Activated T-cell treated with anti-CD3 and anti-CD28 coated beads, Interleukin-2, amount 50 U/mL, for 4 hours (primary cell): ENCODE results near the gene DMD. TPM values are rescaled to one million over a fixed set of nuclear protein-coding genes. Genes with fewer than 3 reads are reported as not detected.
"Not testable (repeated sequence)": the region's sequence is repeated elsewhere in the genome, so short reads cannot be mapped to it uniquely, and the experiment has no call there.

Source experiments
- ATAC-seq, 2 donors: fragments of 200-7000 bp; cut with Tn5 transposase; one replicate each; pipeline ENCODE4 v1.10.0; 2021
- DNase-seq: peaks from one replicate; pipeline ENCODE4 v3.0.0-alpha.2; 2020
- H3K27me3 Mint-ChIP-seq: one replicate; pipeline ENCODE4 v1.8.0; 2021; ENCODE audit warnings: low read depth, mixed read lengths
- H3K36me3 Mint-ChIP-seq: one replicate; pipeline ENCODE4 v1.8.0; 2022; ENCODE audit warnings: mixed read lengths; ENCODE audit not compliant: insufficient read depth
- H3K4me1 Mint-ChIP-seq: one replicate; pipeline ENCODE4 v1.8.0; 2021; ENCODE audit warnings: low read depth, mixed read lengths
- H3K4me3 Mint-ChIP-seq: one replicate; pipeline ENCODE4 v1.8.0; 2021; ENCODE audit warnings: mild to moderate bottlenecking, moderate library complexity, mixed read lengths
- H3K9me3 Mint-ChIP-seq: one replicate; pipeline ENCODE4 v1.8.0; 2021; ENCODE audit warnings: mixed read lengths
- total RNA-seq, 3 donors: library from RNA; stranded (reverse); gene quantifications; one replicate each; pipeline ENCODE4 v1.2.1, GENCODE V29; 2021

The DMD gene
- total RNA-seq, 3 donors from 2014 or later, result 0.29 to 1.4 (median 0.40) TPM

- H3K4me3 Mint-ChIP-seq, ATAC-seq, H3K9me3 Mint-ChIP-seq, DNase-seq, H3K4me1 Mint-ChIP-seq, H3K27me3 Mint-ChIP-seq, H3K36me3 Mint-ChIP-seq: not testable (repeated sequence)
Measured at GRCh38 chrX:33184803-33185202, 26.5 kb downstream of the DMD start.

- DNase-seq (no peak), ATAC-seq (no peak)
- Mint-ChIP-seq H3K4me3 (no peak overlapping the region), H3K4me1 (no peaks in the 10 kb centered on the region), H3K36me3 (no peaks in the 10 kb centered on the region), H3K9me3 (peaks cover 4% of the 10 kb centered on the region), H3K27me3 (no peaks in the 10 kb centered on the region)
Measured at GRCh38 chrX:33183361-33183760, 28.0 kb downstream of the DMD start.

- Mint-ChIP-seq H3K4me1 (no peaks in the 10 kb centered on the region), H3K36me3 (no peaks in the 10 kb centered on the region), H3K9me3 (peaks cover 4% of the 10 kb centered on the region), H3K4me3 (no peak overlapping the region), H3K27me3 (no peaks in the 10 kb centered on the region)
- no peak for ATAC-seq
- DNase-seq, result no peak
Measured at GRCh38 chrX:33178690-33179089, 32.7 kb downstream of the DMD start.

GRCh38 chrX:33178218-33178617 lies 33.1 kb downstream of the DMD start:
- Mint-ChIP-seq H3K9me3 (peaks cover 4% of the 10 kb centered on the region), H3K27me3 (no peaks in the 10 kb centered on the region), H3K4me3 (no peak overlapping the region), H3K36me3 (no peaks in the 10 kb centered on the region), H3K4me1 (no peaks in the 10 kb centered on the region)
- ATAC-seq, result no peak
- no peak for DNase-seq

GRCh38 chrX:33175201-33175600 lies 36.1 kb downstream of the DMD start:
- DNase-seq, result no peak

GRCh38 chrX:33171041-33171440 lies 40.3 kb downstream of the DMD start:
- no peaks in the 10 kb centered on the region for H3K9me3 Mint-ChIP-seq
- no peaks in the 10 kb centered on the region for H3K27me3 Mint-ChIP-seq
- ATAC-seq (no peak), DNase-seq (no peak)
- no peak overlapping the region for H3K4me3 Mint-ChIP-seq
- no peaks in the 10 kb centered on the region for H3K36me3 Mint-ChIP-seq
- no peaks in the 10 kb centered on the region for H3K4me1 Mint-ChIP-seq

More at GRCh38 chrX:33175201-33175600, 36.1 kb downstream of the DMD start:
- H3K9me3 Mint-ChIP-seq, result no peaks in the 10 kb centered on the region
- H3K4me3 Mint-ChIP-seq, result no peak overlapping the region
- H3K36me3 Mint-ChIP-seq, result no peaks in the 10 kb centered on the region
- ATAC-seq, result no peak
- no peaks in the 10 kb centered on the region for H3K4me1 Mint-ChIP-seq
- H3K27me3 Mint-ChIP-seq, result no peaks in the 10 kb centered on the region

GRCh38 chrX:33161829-33162228 lies 49.5 kb downstream of the DMD start:
- Mint-ChIP-seq H3K4me3 (no peak overlapping the region), H3K9me3 (no peaks in the 10 kb centered on the region), H3K36me3 (no peaks in the 10 kb centered on the region), H3K4me1 (no peaks in the 10 kb centered on the region), H3K27me3 (no peaks in the 10 kb centered on the region)
- DNase-seq (no peak), ATAC-seq (no peak)

- no peak for ATAC-seq
- Mint-ChIP-seq H3K27me3 (no peaks in the 10 kb centered on the region), H3K36me3 (no peaks in the 10 kb centered on the region), H3K9me3 (no peaks in the 10 kb centered on the region), H3K4me3 (no peak overlapping the region), H3K4me1 (no peaks in the 10 kb centered on the region)
- DNase-seq, result no peak
Measured at GRCh38 chrX:33160273-33160672, 51.1 kb downstream of the DMD start.

GRCh38 chrX:33156152-33156726 lies 55.1 kb downstream of the DMD start:
- H3K4me1 Mint-ChIP-seq, result no peaks in the 10 kb centered on the region
- ATAC-seq (no peak), DNase-seq (no peak)
- H3K4me3 Mint-ChIP-seq, result no peak overlapping the region
- no peaks in the 10 kb centered on the region for H3K27me3 Mint-ChIP-seq
- no peaks in the 10 kb centered on the region for H3K9me3 Mint-ChIP-seq
- no peaks in the 10 kb centered on the region for H3K36me3 Mint-ChIP-seq

- H3K9me3 Mint-ChIP-seq, result no peaks in the 10 kb centered on the region
- no peaks in the 10 kb centered on the region for H3K27me3 Mint-ChIP-seq
- H3K36me3 Mint-ChIP-seq, result no peaks in the 10 kb centered on the region
- DNase-seq, result no peak
- H3K4me3 Mint-ChIP-seq, result no peak overlapping the region
- H3K4me1 Mint-ChIP-seq, result no peaks in the 10 kb centered on the region
- ATAC-seq, result no peak
Measured at GRCh38 chrX:33149580-33149979, 61.8 kb downstream of the DMD start.

GRCh38 chrX:33149085-33149484 lies 62.3 kb downstream of the DMD start:
- H3K36me3 Mint-ChIP-seq, result no peaks in the 10 kb centered on the region
- H3K27me3 Mint-ChIP-seq, result no peaks in the 10 kb centered on the region
- ATAC-seq (no peak), DNase-seq (no peak)
- H3K4me3 Mint-ChIP-seq, result no peak overlapping the region
- no peaks in the 10 kb centered on the region for H3K4me1 Mint-ChIP-seq
- H3K9me3 Mint-ChIP-seq, result no peaks in the 10 kb centered on the region

- Mint-ChIP-seq H3K4me1 (no peaks in the 10 kb centered on the region), H3K9me3 (no peaks in the 10 kb centered on the region), H3K36me3 (no peaks in the 10 kb centered on the region), H3K4me3 (no peak overlapping the region), H3K27me3 (no peaks in the 10 kb centered on the region)
- ATAC-seq (no peak), DNase-seq (no peak)
Measured at GRCh38 chrX:33142331-33142730, 69.0 kb downstream of the DMD start.

GRCh38 chrX:33138677-33139249 lies 72.6 kb downstream of the DMD start:
- H3K36me3 Mint-ChIP-seq, result no peaks in the 10 kb centered on the region
- no peaks in the 10 kb centered on the region for H3K27me3 Mint-ChIP-seq
- H3K4me3 Mint-ChIP-seq, result no peak overlapping the region
- no peak for ATAC-seq
- no peak for DNase-seq
- H3K9me3 Mint-ChIP-seq, result no peaks in the 10 kb centered on the region
- no peaks in the 10 kb centered on the region for H3K4me1 Mint-ChIP-seq

- ATAC-seq (no peak), DNase-seq (no peak)
- no peaks in the 10 kb centered on the region for H3K4me1 Mint-ChIP-seq
- no peak overlapping the region for H3K4me3 Mint-ChIP-seq
- H3K36me3 Mint-ChIP-seq, result no peaks in the 10 kb centered on the region
- H3K9me3 Mint-ChIP-seq, result no peaks in the 10 kb centered on the region
- H3K27me3 Mint-ChIP-seq, result no peaks in the 10 kb centered on the region
Measured at GRCh38 chrX:33134164-33134563, 77.2 kb downstream of the DMD start.

- no peaks in the 10 kb centered on the region for H3K27me3 Mint-ChIP-seq
Measured at GRCh38 chrX:33133320-33133719, 78.0 kb downstream of the DMD start.

More at GRCh38 chrX:33133320-33133719, 78.0 kb downstream of the DMD start:
- ATAC-seq (no peak), DNase-seq (no peak)
- Mint-ChIP-seq H3K4me1 (no peaks in the 10 kb centered on the region), H3K36me3 (no peaks in the 10 kb centered on the region), H3K9me3 (no peaks in the 10 kb centered on the region), H3K4me3 (no peak overlapping the region)
